Natural killer cell (primary cell): Measurements from ENCODE around the gene SUGP1. TPM values are rescaled to one million over a fixed set of nuclear protein-coding genes. Genes with fewer than 3 reads are reported as not detected.

Source experiments
- ATAC-seq, 3 donors: fragments of 150-1000 bp in 2 of 3; fragments of 200-7000 bp in 1 of 3; cut with Tn5 transposase; 1 replicate in 1 of 3; 2 replicates in 2 of 3; pipeline ENCODE4 v1.10.0; 2021; ENCODE audit warnings: mild to moderate bottlenecking in 2 of 3, moderate library complexity in 2 of 3
- DNase-seq, 2 donors: peaks; one replicate each; pipeline versions ENCODE4 v3.0.0 to v3.0.0-alpha.2; 2013 to 2021; ENCODE audit warnings: mixed read lengths in 1 of 2
- H3K27ac ChIP-seq: one replicate; pipeline ENCODE4 v1.5.1; 2013; ENCODE audit warnings: mild to moderate bottlenecking, low read length
- H3K27me3 ChIP-seq: one replicate; pipeline ENCODE4 v1.6.1; 2013; ENCODE audit warnings: low read length; ENCODE audit not compliant: control insufficient read depth, insufficient read depth
- H3K36me3 ChIP-seq: one replicate; pipeline ENCODE4 v1.6.1; 2013; ENCODE audit warnings: low read length; ENCODE audit not compliant: control insufficient read depth, insufficient read depth
- H3K4me1 ChIP-seq: one replicate; pipeline ENCODE4 v1.6.1; 2013; ENCODE audit warnings: low read length; ENCODE audit not compliant: control insufficient read depth, insufficient read depth
- H3K4me3 ChIP-seq: one replicate; pipeline ENCODE4 v1.5.1; 2013; ENCODE audit warnings: low read length
- H3K9me3 ChIP-seq: one replicate; pipeline ENCODE4 v1.6.1; 2013; ENCODE audit warnings: low read length; ENCODE audit not compliant: control insufficient read depth, insufficient read depth
- H3K27ac Mint-ChIP-seq, 2 donors: one replicate each; pipeline ENCODE4 v1.8.0; 2022; ENCODE audit warnings: mild to moderate bottlenecking in 2 of 2, mixed read lengths in 2 of 2, moderate library complexity in 1 of 2
- H3K27me3 Mint-ChIP-seq, 2 donors: one replicate each; pipeline ENCODE4 v1.8.0; 2022; ENCODE audit warnings: low read depth in 2 of 2, mixed read lengths in 2 of 2
- H3K36me3 Mint-ChIP-seq: one replicate; pipeline ENCODE4 v1.8.0; 2022; ENCODE audit warnings: mixed read lengths
- H3K4me1 Mint-ChIP-seq, 2 donors: one replicate each; pipeline ENCODE4 v1.8.0; 2022; ENCODE audit warnings: mixed read lengths in 2 of 2
- H3K4me3 Mint-ChIP-seq: one replicate; pipeline ENCODE4 v1.8.0; 2022; ENCODE audit warnings: mild to moderate bottlenecking, moderate library complexity, mixed read lengths
- H3K9me3 Mint-ChIP-seq, 2 donors: one replicate each; pipeline ENCODE4 v1.8.0; 2022; ENCODE audit warnings: mixed read lengths in 2 of 2
- CTCF ChIP-seq: fragments of 200-600 bp; IDR thresholded peaks from one replicate; pipeline ENCODE4 v1.8.0; 2022; ENCODE audit warnings: antibody characterized with exemption
- WGBS: methylation state at CpG from one replicate; pipeline ENCODE4 v1.1.7; 2013; ENCODE audit warnings: missing lambda C conversion rate; ENCODE audit not compliant: insufficient coverage; 5-methylcytosine and 5-hydroxymethylcytosine counted together
- intact Hi-C: fragments of 100-400 bp; cut with micrococcal nuclease; formaldehyde crosslinking; loops from one replicate; pipeline ENCODE4 v1.14.2; 2022
- total RNA-seq, 4 donors: library from RNA; stranded (reverse); fragments of 120-200 nt in 1 of 4; gene quantifications; one replicate each; pipeline versions ENCODE4 v1.2.3 to v1.2.4, GENCODE V29; 2013 to 2022

SUGP1 gene
- total RNA-seq, 3 donors from 2014 or later (not counting 1 experiment from before 2014, with no cell fraction given) = 64.7 to 86.5 (median 75.8) TPM

DNA sequence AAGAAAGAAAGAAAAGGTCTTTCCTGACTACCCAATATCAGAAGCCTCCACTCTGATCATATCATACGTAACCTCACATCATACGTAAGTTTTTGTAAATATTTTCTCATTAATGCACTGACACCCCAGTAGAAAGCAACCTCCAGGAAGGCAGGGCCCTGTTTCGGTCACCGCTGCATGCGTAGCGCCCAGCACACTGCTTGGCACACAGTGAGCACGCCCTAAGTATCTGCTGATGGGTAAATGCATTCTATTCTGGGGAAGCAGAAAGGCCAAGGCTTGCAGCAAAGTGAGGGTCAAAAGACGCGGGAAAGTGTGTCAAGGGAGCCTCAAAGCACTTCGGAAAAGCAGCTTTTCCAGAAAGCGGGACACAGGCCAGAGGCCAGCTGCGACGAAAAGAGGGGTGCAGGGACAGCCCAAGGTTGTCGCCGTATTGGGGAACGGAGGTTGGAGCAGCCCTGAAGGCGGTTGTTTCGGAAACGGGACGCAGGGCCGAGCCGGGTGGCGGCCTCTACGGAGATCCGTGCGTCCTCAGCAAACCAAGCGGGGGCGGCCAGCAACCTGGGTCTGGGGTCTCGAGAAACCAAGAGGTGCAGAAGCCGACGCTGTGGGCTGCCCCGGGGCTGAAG lies 463 bp downstream of the SUGP1 start:
- peaks cover 26% of the 10 kb centered on the region for H3K4me1 ChIP-seq
- peaks cover 19% of the 10 kb centered on the region for H3K36me3 ChIP-seq
- Mint-ChIP-seq H3K27me3 (no peaks in the 10 kb centered on the region), H3K27ac (peak overlapping the region; percentile 93 to 94), H3K36me3 (no peaks in the 10 kb centered on the region), H3K4me3 (peak overlapping the region; percentile 95), H3K9me3 (no peaks in the 10 kb centered on the region), H3K4me1 (peaks cover 23 to 41% of the 10 kb centered on the region in 2 donors)
- intact Hi-C loops = loop anchor here (1.0 kb wide), 1 partner anchor 128 kb away; the partner anchor contains the start of genes BORCS8 and RFXANK
- no peaks in the 10 kb centered on the region for H3K9me3 ChIP-seq
- no peaks in the 10 kb centered on the region for H3K27me3 ChIP-seq
- no peak for TF ChIP-seq CTCF
- H3K27ac ChIP-seq = peak overlapping the region; percentile 92
- ATAC-seq (no peak), DNase-seq (no peak)
- peak overlapping the region; percentile 90 for H3K4me3 ChIP-seq
- 9% methylated on average over 32 of the region's 32 CpGs for WGBS

- Mint-ChIP-seq H3K9me3 (no peaks in the 10 kb centered on the region), H3K27ac (no peak overlapping the region), H3K4me1 (peaks cover 10 to 24% of the 10 kb centered on the region in 2 donors), H3K36me3 (no peaks in the 10 kb centered on the region), H3K27me3 (no peaks in the 10 kb centered on the region), H3K4me3 (no peak overlapping the region)
- no peak for TF ChIP-seq CTCF
- WGBS = 100% methylated on average over 1 of the region's 1 CpG
- no peak for DNase-seq
- ATAC-seq = no peak
- Histone ChIP-seq H3K36me3 (peaks cover 23% of the 10 kb centered on the region), H3K27me3 (no peaks in the 10 kb centered on the region), H3K9me3 (no peaks in the 10 kb centered on the region), H3K4me1 (peaks cover 12% of the 10 kb centered on the region), H3K4me3 (no peak overlapping the region), H3K27ac (no peak overlapping the region)
- intact Hi-C loops = no loop called here
Observed at GRCh38 chr19:19316082-19316481, 4.2 kb downstream of the SUGP1 start.

DNA sequence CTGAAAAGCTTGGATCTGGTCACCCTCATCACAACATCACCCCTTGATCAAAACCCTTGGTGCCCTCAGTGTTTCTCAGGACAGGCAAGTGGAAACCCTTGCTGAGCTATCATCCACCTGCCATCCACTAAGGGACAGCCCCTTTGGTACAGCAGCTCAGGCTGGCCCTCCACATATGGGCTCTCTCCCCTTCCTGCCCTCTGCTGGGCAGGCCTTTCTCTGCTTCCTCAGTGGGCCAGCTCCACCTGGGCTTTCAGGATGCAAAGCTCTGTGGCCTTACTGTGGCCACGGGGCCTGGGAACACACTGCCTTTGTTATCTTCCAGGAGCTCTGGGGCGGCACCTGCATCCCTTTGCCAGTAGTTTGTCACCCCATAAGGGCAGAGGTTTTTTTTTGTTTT lies 4.9 kb downstream of the SUGP1 start:
- no peak for TF ChIP-seq CTCF
- no peak overlapping the region for H3K27ac Mint-ChIP-seq
- no peaks in the 10 kb centered on the region for H3K27me3 Mint-ChIP-seq
- 93% methylated on average over 2 of the region's 2 CpGs for WGBS
- Histone ChIP-seq H3K27me3 (no peaks in the 10 kb centered on the region), H3K27ac (no peak overlapping the region), H3K4me3 (no peak overlapping the region), H3K4me1 (peaks cover 12% of the 10 kb centered on the region), H3K9me3 (no peaks in the 10 kb centered on the region), H3K36me3 (peaks cover 29% of the 10 kb centered on the region)
- intact Hi-C loops = no loop called here
- peaks cover 10 to 24% of the 10 kb centered on the region in 2 donors for H3K4me1 Mint-ChIP-seq
- DNase-seq (no peak), ATAC-seq (no peak)
- no peaks in the 10 kb centered on the region for H3K36me3 Mint-ChIP-seq
- H3K9me3 Mint-ChIP-seq = no peaks in the 10 kb centered on the region
- no peak overlapping the region for H3K4me3 Mint-ChIP-seq

DNA sequence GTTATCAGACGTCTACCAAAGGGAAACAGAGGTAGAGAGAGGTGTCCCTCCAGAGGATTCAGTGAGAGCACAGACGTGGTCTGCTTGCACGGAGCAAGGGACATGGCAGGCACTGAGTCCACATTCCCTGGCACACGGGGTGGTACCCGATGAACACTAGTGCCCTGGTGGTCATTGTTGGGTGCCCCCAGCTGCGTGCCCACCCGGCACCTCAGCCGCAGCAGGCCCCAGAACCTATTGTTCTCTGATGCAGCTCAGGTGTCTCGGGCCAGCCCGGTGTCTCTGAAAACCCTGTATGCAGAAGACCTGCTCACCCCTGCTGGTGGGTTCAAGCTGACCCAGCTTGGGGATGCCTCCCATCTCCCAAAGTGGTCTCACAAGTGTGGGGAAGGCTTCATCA lies 11.9 kb downstream of the SUGP1 start:
- TF ChIP-seq CTCF = no peak
- H3K27me3 ChIP-seq = no peaks in the 10 kb centered on the region
- DNase-seq = no peak
- Mint-ChIP-seq H3K4me1 (peaks cover 0 to 4% of the 10 kb centered on the region in 2 donors), H3K27ac (no peak overlapping the region), H3K27me3 (no peaks in the 10 kb centered on the region), H3K36me3 (no peaks in the 10 kb centered on the region), H3K9me3 (no peaks in the 10 kb centered on the region), H3K4me3 (no peak overlapping the region)
- WGBS = 99% methylated on average over 10 of the region's 10 CpGs
- no peaks in the 10 kb centered on the region for H3K4me1 ChIP-seq
- H3K36me3 ChIP-seq = peaks cover 63% of the 10 kb centered on the region
- no peaks in the 10 kb centered on the region for H3K9me3 ChIP-seq
- H3K4me3 ChIP-seq = no peak overlapping the region
- no peak for ATAC-seq
- no peak overlapping the region for H3K27ac ChIP-seq
- intact Hi-C loops = no loop called here
